Astrocyte (in vitro differentiated cells and primary cell): ENCODE measurements around the gene SBF1.

Experiments used
- CTCF ChIP-seq: IDR thresholded peaks from 2 replicates; pipeline ENCODE4 v1.5.1; 2011; ENCODE audit warnings: low read depth, mild to moderate bottlenecking, inconsistent platforms, low read length, moderate library complexity; ENCODE audit not compliant: insufficient read depth
- EZH2 ChIP-seq: IDR thresholded peaks from 2 replicates; pipeline ENCODE4 v1.6.1; 2012; ENCODE audit warnings: mild to moderate bottlenecking, low read length, inconsistent platforms; ENCODE audit not compliant: insufficient read depth

- TF ChIP-seq CTCF (no peak), EZH2 (no peak)
Measured at GRCh38 chr22:50408311-50408710, 66.5 kb downstream of the SBF1 start.
